ENCODE measurements around the gene SMC5.
"Not testable (repeated sequence)": the region's sequence is repeated elsewhere in the genome, so short reads cannot be mapped to it uniquely, and the experiment has no call there.

The SMC5 gene

DNA sequence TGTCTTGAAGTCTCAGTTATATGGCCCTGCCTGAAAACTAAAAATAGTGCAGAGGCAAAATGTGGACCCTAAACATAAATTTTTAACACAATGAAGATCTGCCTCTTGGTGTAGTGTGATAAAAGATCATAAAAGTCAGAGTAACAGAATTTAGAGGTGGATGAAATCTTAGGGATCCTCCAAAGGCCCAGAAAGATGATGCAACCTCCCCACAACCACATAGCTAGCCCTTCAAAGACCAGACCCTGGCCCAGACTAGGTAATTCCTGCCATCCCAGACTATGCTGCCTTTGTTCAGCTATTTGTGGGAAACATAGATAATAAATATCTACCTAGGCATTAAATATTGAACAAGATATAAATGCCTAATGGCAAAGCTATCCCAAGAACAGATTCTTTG is 140.4 kb downstream of the SMC5 start:
- no peak for DNase-seq (ENCODE audit: extremely low read depth, low read depth)
- TF ChIP-seq CTCF (IDR thresholded peaks at IDR 0.05; ENCODE audit: low read depth, low read length, missing control alignments), result no peak
- no peak overlapping the region for H3K4me3 ChIP-seq (replicated peaks; ENCODE audit: low read depth, low read length)

DNA sequence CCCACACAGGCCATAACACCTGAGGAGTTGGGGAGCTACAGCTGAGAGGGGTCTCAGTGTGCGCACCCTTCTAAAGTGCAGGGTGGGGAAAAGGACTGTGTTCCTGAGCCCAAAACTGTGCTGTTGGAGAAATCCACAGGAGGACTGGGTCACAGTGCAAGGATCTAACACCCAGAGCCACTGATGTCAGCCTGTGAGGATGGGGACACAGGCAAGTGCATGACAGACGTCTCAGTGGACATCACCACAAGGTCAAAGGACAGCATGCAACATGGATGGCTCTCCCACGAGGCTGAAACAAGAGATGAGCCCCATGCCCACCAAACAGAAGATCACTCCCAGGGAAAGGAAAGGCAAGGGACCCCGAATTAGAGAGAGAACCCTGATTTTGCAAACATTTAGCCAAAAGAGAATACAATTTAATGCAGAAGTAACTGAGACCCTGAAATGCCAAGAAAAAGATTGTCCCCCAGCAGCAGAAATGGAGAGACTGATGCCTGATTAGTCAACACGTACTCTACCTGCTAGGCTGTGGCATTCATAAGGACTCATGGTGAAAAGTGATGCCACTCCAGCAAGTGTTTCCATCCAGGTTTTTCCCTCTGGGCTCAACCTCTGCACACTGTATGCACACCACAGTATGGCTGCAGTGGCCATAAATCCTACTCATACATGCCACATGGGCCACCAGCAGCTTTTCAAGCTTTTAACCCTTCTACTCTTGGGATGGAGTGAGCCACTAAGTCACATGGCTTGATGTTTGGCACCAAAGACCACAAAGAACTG is 141.5 kb downstream of the SMC5 start:
- no peak for TF ChIP-seq CTCF (IDR thresholded peaks at IDR 0.05; ENCODE audit: low read depth, low read length, missing control alignments)
- DNase-seq (ENCODE audit: extremely low read depth, low read depth), result no peak

DNA sequence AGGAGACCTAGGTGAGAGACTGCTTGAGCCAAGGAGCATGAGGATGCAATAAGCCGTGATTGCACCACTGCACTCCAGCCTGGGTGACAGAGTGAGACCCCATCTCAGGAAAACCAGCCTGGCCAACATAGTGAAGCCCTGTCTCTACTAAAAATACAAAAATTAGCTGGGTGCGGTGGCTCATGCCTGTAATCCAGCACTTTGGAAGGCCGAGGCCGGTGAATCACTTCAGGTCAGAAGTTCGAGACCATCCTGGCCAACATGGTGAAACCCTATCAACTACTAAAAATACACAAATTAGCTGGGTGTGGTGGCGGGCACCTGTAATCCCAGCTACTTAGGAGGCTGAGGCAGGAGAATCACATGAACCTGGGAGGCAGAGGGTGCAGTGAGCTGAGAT is 142.5 kb downstream of the SMC5 start:
- DNase-seq (ENCODE audit: extremely low read depth, low read depth); H3K4me3 ChIP-seq (replicated peaks; ENCODE audit: low read depth, low read length): not testable (repeated sequence)

More for the DNA sequence above, 141.5 kb downstream of the SMC5 start:
- no peak overlapping the region for H3K4me3 ChIP-seq (replicated peaks; ENCODE audit: low read depth, low read length)

GRCh38 chr9:70402213-70402612 is 143.4 kb downstream of the SMC5 start:
- no peak overlapping the region for H3K4me3 ChIP-seq (replicated peaks; ENCODE audit: low read depth, low read length)
- TF ChIP-seq CTCF (IDR thresholded peaks at IDR 0.05; ENCODE audit: low read depth, low read length, missing control alignments), result no peak
- no peak for DNase-seq (ENCODE audit: extremely low read depth, low read depth)

DNA sequence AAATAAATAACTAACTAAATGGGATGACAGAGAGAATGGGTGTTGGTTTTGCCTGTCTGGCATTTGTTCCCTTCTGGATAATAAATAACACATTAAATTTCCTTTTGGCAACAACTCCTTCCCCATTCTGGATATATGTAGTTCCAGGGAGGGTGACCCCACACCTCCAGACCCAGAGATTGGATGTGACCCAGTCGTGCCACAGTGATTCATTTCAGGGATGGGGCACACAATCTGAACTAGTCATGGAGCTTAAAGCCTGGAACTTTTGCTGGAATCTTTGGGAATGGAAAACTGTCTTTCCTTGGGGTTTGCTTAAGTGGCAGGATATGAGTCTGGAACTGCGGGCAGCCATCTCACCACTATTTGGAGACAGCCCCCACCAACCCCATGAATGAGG is 144.4 kb downstream of the SMC5 start:
- TF ChIP-seq CTCF (IDR thresholded peaks at IDR 0.05; ENCODE audit: low read depth, low read length, missing control alignments), result no peak
- DNase-seq (ENCODE audit: extremely low read depth, low read depth), result no peak
- no peak overlapping the region for H3K4me3 ChIP-seq (replicated peaks; ENCODE audit: low read depth, low read length)

DNA sequence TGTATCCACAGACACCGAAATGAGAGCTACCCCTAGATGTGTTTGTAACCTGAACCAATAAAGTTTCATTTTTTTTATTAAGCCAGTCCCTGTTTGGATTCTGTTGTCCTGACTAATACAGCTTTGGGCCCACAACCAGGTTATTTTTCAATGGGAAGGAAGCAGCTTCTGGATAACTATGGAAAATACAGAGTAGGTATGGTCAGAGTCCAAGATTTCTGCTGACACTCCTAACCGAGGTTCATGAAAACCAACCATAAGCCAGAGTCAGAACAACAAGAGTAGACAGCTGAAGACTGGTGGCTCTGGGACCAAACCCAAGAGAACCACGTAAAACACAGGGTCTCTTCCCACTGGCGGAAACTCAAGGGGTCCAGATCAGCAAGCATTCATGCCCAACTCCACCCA is 144.8 kb downstream of the SMC5 start:
- TF ChIP-seq CTCF (IDR thresholded peaks at IDR 0.05; ENCODE audit: low read depth, low read length, missing control alignments), result no peak
- DNase-seq (ENCODE audit: extremely low read depth, low read depth), result no peak
- H3K4me3 ChIP-seq (replicated peaks; ENCODE audit: low read depth, low read length), result no peak overlapping the region

DNA sequence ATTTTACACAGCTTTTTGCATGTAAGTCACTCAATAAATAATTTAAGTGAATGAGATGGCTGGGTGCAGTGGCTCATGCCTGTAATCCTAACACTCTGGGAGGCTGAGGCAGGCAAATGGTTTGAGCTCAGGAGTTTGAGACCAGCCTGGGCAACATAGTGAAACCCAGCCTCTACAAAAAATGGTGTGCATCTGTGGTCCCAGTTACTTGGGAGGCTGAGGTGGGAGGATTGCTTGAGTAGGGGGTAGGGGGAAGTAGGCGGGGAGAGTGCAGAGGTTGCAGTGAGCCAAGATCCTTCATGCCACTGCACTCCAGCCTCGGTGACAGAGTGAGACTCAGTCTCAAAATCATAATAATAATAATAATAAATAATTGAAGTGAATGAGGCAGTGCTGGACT is 145.5 kb downstream of the SMC5 start:
- H3K4me3 ChIP-seq (replicated peaks; ENCODE audit: low read depth, low read length), result no peak overlapping the region
- TF ChIP-seq CTCF (IDR thresholded peaks at IDR 0.05; ENCODE audit: low read depth, low read length, missing control alignments), result no peak
- DNase-seq (ENCODE audit: extremely low read depth, low read depth), result no peak

All from HFF-Myc (cell line).